Lower leg skin (tissue), 4 donors: ENCODE measurements around the gene ZNHIT1. TPM values are rescaled to one million over a fixed set of nuclear protein-coding genes. Genes with fewer than 3 reads are reported as not detected.

Experiments
- DNase-seq, 2 donors: peaks; one replicate each; pipeline ENCODE4 v3.0.0-alpha.2; 2019; ENCODE audit warnings: low spot score in 2 of 2
- H3K4me3 ChIP-seq: fragments of 200-600 bp; sonication (generic); 2 replicates; pipeline ENCODE4 v1.5.1; 2017; ENCODE audit warnings: mild to moderate bottlenecking, low read depth; ENCODE audit not compliant: poor library complexity, severe bottlenecking
- POLR2A ChIP-seq, 2 donors: fragments of 450-650 bp; IDR thresholded peaks; one replicate each; pipeline ENCODE4 v1.6.1; 2016 to 2017; ENCODE audit warnings: antibody characterized with exemption in 2 of 2, mild to moderate bottlenecking in 1 of 2, moderate library complexity in 1 of 2
- WGBS, 2 donors: methylation state at CpG; one replicate each; pipeline ENCODE4 v1.1.5; 2018; 5-methylcytosine and 5-hydroxymethylcytosine counted together
- intact Hi-C: fragments of 100-400 bp; cut with DNase I; formaldehyde crosslinking; loops from one replicate; pipeline ENCODE4 v1.15.0; 2023; ENCODE audit warnings: low total_unique reads
- total RNA-seq, 4 donors: library from RNA; depleted of rRNA; stranded (reverse); fragments of >200 nt; gene quantifications; one replicate each; pipeline ENCODE4 v1.1.0, GENCODE V29; 2016
- TF ChIP-seq, protein P1 (sequence below), 3 donors: fragments of 450-650 bp; IDR thresholded peaks; one replicate each; pipeline ENCODE4 v1.5.1; 2016; ENCODE audit warnings: antibody characterized with exemption in 3 of 3, mild to moderate bottlenecking in 3 of 3, moderate library complexity in 2 of 3

The ZNHIT1 gene
- total RNA-seq, 4 donors from 2014 or later = 45.3 to 87.6 (median 72.3) TPM

- no peak for DNase-seq
- WGBS, 2 donors = 50 to 51% methylated on average over 5 of the region's 5 CpGs
- TF ChIP-seq, protein P1, sequence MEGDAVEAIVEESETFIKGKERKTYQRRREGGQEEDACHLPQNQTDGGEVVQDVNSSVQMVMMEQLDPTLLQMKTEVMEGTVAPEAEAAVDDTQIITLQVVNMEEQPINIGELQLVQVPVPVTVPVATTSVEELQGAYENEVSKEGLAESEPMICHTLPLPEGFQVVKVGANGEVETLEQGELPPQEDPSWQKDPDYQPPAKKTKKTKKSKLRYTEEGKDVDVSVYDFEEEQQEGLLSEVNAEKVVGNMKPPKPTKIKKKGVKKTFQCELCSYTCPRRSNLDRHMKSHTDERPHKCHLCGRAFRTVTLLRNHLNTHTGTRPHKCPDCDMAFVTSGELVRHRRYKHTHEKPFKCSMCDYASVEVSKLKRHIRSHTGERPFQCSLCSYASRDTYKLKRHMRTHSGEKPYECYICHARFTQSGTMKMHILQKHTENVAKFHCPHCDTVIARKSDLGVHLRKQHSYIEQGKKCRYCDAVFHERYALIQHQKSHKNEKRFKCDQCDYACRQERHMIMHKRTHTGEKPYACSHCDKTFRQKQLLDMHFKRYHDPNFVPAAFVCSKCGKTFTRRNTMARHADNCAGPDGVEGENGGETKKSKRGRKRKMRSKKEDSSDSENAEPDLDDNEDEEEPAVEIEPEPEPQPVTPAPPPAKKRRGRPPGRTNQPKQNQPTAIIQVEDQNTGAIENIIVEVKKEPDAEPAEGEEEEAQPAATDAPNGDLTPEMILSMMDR (IDR thresholded peaks at IDR 0.05) = no peak
- TF ChIP-seq POLR2A (IDR thresholded peaks at IDR 0.05) = no peak
- H3K4me3 ChIP-seq = no peak overlapping the region
- intact Hi-C loops = loop anchor here (5.0 kb wide), 1 partner anchor 742 kb away; no protein-coding TSS in a partner anchor
Observed at GRCh38 chr7:101185258-101185839, 32.6 kb upstream of the ZNHIT1 start.

- H3K4me3 ChIP-seq = no peak overlapping the region
- TF ChIP-seq POLR2A (IDR thresholded peaks at IDR 0.05) = no peak
- TF ChIP-seq, protein P1 (IDR thresholded peaks at IDR 0.05) = no peak
- intact Hi-C loops = loop anchor here (5.0 kb wide), 1 partner anchor 741 kb away; no protein-coding TSS in a partner anchor
- WGBS, 2 donors = 69 to 74% methylated on average over 6 of the region's 6 CpGs
- no peak for DNase-seq
Observed at GRCh38 chr7:101186194-101186593, 31.8 kb upstream of the ZNHIT1 start.

DNA sequence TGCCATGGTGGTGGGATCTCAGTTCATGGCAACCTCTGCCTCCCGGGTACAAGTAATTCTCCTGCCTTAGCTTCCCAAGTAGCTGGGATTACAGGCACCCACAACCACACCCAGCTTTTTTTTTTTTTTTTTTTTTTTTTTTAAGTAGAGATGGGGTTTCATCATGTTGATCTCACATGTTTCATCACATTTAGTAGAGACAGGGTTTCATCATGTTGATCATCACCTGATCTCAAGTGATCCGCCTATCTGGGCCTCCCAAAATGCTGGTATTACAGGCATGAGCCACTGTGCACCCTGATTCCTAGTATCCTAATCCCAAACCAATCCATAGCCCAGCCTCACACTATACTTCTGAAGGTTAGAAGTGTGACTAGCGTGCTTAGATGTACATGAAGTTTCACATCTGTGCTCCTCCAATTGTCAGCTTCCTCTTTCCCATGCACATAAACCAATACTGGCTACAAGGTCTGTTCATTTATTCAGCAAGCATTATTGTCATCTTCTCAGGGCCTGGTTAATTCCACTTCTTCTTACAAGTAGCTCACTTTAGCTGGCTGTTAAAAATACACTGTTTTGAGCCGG lies 31.0 kb upstream of the ZNHIT1 start:
- intact Hi-C loops = loop anchor here (5.0 kb wide), 1 partner anchor 740 kb away; no protein-coding TSS in a partner anchor
- no peak for TF ChIP-seq POLR2A (IDR thresholded peaks at IDR 0.05)
- TF ChIP-seq, protein P1 (IDR thresholded peaks at IDR 0.05) = no peak
- WGBS, 2 donors = 73 to 76% methylated on average over 4 of the region's 4 CpGs
- H3K4me3 ChIP-seq = no peak overlapping the region
- DNase-seq = no peak

- no peak for DNase-seq
Observed at GRCh38 chr7:101189109-101189508, 28.9 kb upstream of the ZNHIT1 start.

DNA sequence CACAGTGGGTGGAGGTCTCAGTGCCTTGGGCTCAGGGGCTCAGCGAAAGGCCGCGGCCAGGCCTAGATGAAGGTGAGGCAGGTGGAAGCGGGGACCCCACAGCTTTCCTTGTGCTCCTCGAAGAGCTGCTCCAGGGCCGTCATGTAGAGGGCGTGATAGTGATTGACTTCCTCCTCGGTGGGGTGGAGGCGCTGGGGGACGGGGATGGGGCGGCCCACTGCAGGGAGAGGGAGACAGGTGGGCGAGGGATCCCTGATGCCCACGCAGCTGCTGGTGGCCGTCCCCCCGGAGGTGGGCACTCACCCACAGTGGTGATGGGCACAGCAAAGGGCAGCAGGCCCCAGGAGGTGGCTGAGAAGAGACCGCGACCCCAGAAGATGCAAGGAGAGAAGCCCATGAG lies 22.1 kb upstream of the ZNHIT1 start:
- DNase-seq = no peak
- WGBS, 2 donors = 88% methylated on average over 17 of the region's 17 CpGs
- no peak overlapping the region for H3K4me3 ChIP-seq
- intact Hi-C loops = no loop called here
- TF ChIP-seq, protein P1 (IDR thresholded peaks at IDR 0.05) = no peak
- TF ChIP-seq POLR2A (IDR thresholded peaks at IDR 0.05) = no peak

More at GRCh38 chr7:101189109-101189508, 28.9 kb upstream of the ZNHIT1 start:
- TF ChIP-seq POLR2A (IDR thresholded peaks at IDR 0.05) = no peak
- TF ChIP-seq, protein P1 (IDR thresholded peaks at IDR 0.05) = no peak
- intact Hi-C loops = loop anchor here (5.0 kb wide), 1 partner anchor 738 kb away; no protein-coding TSS in a partner anchor
- WGBS, 2 donors = 79% methylated on average over 8 of the region's 8 CpGs
- H3K4me3 ChIP-seq = no peak overlapping the region
